ENCODE data around the gene SF3B2.
"Not testable (repeated sequence)": the region's sequence is repeated elsewhere in the genome, so short reads cannot be mapped to it uniquely, and the experiment has no call there.

Gene SF3B2, protein sequence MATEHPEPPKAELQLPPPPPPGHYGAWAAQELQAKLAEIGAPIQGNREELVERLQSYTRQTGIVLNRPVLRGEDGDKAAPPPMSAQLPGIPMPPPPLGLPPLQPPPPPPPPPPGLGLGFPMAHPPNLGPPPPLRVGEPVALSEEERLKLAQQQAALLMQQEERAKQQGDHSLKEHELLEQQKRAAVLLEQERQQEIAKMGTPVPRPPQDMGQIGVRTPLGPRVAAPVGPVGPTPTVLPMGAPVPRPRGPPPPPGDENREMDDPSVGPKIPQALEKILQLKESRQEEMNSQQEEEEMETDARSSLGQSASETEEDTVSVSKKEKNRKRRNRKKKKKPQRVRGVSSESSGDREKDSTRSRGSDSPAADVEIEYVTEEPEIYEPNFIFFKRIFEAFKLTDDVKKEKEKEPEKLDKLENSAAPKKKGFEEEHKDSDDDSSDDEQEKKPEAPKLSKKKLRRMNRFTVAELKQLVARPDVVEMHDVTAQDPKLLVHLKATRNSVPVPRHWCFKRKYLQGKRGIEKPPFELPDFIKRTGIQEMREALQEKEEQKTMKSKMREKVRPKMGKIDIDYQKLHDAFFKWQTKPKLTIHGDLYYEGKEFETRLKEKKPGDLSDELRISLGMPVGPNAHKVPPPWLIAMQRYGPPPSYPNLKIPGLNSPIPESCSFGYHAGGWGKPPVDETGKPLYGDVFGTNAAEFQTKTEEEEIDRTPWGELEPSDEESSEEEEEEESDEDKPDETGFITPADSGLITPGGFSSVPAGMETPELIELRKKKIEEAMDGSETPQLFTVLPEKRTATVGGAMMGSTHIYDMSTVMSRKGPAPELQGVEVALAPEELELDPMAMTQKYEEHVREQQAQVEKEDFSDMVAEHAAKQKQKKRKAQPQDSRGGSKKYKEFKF

GRCh38 chr11:66051766-66052663 is at the start of gene SF3B2:
Gene SF3B2 (plus strand): TSS chr11:66052364. CDS start chr11:66052385, 21 bp downstream.
- peak; percentile 97 to 98 for DNase-seq

DNA sequence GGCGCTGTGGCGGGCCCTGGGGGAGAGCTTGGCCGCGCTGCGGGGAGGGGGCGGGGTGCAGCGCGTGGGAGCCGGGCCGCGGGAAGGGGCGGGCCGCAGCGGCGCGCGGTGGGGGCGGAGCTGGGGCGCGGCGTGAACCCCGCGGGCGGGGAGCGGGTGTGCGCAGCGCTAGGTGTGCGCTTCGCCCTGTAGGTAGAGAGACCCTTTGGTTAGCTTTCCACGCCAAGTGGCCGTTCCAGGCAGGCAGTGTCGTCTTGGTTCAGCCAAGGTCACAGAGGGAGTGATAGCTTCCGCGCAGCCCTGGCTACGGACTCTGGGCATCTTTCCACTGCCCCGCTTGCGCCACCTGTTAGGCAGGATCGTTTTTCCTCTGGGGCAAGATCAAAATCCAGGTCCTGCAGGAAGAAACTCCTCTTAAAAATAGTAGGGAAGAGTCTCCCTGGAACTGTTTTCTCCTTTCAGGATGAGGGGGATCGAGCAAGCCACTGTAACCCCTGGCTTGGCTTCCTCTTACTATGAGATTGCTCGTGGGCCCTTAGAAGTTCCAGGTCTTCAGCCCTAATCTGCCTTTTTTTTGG is 49.4 kb upstream of the SF3B2 start:
- DNase-seq = peak in 1 of 2 experiments; percentile 59

DNA sequence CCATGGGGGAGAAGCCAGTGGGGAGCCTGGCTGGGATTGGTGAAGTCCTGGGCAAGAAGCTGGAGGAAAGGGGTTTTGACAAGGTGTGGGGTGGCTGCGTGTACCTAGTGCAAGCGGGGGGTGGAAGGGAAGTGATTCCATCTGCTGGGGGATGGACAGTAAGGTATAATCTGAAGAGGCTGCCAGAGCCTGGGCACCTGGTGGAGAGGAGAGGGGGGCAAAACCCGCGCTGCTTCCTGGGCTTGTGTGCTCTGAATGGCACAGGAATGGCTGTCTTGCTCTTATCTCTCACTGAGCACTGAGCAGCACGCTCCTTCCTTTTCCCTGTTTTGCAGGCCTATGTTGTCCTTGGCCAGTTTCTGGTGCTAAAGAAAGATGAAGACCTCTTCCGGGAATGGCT is 48.9 kb upstream of the SF3B2 start:
- DNase-seq = peak in 1 of 2 experiments; percentile 2

- no peak for DNase-seq
Observed at GRCh38 chr11:66004186-66004585, 48.0 kb upstream of the SF3B2 start.

DNA sequence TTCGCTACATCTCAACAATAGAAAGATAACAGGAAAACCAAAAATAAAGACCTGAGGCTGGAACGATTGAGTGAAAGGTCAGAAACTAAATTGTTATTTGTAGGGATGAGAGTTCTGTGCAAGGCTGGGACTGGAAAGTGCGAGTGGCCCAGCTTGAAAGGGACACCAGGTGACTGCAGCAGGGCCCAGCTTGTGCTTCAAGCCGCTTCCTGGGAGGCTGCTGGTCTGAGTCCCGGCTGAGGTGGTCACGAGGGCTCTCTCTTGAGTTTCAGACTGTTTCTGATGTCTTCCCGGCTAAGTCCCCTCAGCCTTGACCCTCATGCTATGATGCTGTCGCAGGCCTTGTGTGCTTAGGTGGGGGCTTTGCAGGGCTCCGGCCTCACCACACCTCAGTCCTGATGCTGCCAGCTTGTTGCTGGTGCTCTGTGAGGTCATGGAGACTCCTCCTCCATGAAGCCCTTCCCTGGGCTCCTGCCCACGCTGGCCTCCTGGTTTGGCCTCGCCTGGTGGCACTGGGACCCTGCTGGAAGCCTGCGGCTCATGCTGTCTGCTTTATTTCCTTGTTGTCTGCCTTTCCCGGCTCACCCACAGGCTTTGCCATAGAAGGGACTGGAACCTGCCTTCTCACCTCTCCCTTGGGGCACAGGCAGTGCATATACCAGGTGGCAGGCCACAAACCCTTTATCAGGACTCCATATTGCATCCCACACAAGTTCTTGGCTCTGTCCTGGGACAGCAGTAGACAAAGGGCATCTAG is 45.9 kb upstream of the SF3B2 start:
- no peak for DNase-seq

GRCh38 chr11:66006891-66007176 is 45.3 kb upstream of the SF3B2 start:
- DNase-seq = no peak

GRCh38 chr11:66007201-66007634 is 44.9 kb upstream of the SF3B2 start:
- DNase-seq = no peak

- DNase-seq = no peak
Observed at GRCh38 chr11:66008095-66008467, 44.1 kb upstream of the SF3B2 start.

DNA sequence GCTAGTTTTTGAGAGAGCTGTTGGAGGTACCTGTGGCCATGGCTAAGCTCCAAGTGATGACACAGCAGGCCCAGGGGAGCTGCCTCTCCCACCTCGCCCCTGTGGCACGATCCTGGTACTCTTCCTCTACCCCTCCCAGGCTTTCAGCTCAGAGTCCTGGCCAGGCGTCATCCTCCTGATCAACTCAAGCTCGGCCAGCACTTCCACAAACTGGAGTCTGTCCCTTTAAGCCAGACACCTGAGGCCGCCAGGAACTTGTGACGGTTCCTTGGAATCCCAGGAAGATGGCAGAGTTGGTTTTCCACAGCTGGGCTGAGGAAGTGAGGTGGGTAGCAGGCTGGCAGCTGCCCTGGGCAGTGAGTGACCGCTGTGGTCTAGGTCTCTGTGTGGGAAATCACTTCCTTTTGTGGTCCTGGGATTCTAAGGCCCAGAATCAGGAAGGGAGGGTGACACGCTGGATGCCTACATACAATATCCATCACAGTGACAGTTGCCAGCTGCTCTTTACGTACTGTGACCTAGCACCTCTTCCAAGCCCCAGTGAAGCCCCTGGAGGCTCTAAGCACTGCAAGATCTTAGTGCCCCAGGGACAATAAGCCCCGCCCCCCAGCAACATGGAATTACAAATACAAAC is 43.6 kb upstream of the SF3B2 start:
- no peak for DNase-seq

GRCh38 chr11:66010036-66010435 is 42.1 kb upstream of the SF3B2 start:
- not testable (repeated sequence) for DNase-seq

GRCh38 chr11:66011239-66011784 is 40.9 kb upstream of the SF3B2 start:
- no peak for DNase-seq

DNA sequence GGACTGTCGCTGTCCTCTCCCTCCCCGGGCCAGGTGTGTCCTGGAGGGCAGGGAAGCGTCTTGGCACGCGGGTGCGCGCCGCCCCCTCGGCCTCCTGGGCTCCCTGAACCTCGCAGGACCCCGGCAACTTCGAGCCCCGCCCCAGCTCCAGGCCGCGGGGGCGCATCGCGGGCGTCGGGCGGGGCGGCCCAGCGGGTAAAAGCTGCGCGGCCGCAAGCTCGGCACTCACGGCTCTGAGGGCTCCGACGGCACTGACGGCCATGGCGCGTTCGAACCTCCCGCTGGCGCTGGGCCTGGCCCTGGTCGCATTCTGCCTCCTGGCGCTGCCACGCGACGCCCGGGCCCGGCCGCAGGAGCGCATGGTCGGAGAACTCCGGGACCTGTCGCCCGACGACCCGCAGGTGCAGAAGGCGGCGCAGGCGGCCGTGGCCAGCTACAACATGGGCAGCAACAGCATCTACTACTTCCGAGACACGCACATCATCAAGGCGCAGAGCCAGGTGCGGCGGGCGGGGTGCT is 40.3 kb upstream of the SF3B2 start, which contains the start of gene CST6:
CST6 (plus strand) TSS at position 224 of the 519 bp plus-strand sequence; CDS start at position 261, 37 bp downstream.
- no peak for DNase-seq

GRCh38 chr11:66012371-66012945 is 39.7 kb upstream of the SF3B2 start:
- DNase-seq = no peak

GRCh38 chr11:66012946-66013761 is 39.0 kb upstream of the SF3B2 start:
- DNase-seq = no peak

DNA sequence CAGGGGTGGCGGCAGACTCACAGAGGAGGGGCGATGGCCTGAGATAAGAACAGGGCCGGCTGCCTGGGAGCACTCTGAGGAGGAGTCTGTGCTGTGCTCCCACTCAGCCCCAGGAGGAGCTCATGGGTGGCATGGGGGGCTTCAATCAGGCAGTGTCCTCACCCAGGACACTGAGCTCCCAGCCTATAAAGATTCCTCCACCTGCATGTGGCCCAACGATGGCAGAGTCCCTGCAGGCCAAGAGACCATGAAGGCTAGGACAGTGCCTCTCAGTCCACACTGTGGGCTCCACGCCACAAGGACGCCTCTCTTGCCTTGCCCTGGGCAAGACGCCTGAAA is 38.4 kb upstream of the SF3B2 start:
- no peak for DNase-seq

DNA sequence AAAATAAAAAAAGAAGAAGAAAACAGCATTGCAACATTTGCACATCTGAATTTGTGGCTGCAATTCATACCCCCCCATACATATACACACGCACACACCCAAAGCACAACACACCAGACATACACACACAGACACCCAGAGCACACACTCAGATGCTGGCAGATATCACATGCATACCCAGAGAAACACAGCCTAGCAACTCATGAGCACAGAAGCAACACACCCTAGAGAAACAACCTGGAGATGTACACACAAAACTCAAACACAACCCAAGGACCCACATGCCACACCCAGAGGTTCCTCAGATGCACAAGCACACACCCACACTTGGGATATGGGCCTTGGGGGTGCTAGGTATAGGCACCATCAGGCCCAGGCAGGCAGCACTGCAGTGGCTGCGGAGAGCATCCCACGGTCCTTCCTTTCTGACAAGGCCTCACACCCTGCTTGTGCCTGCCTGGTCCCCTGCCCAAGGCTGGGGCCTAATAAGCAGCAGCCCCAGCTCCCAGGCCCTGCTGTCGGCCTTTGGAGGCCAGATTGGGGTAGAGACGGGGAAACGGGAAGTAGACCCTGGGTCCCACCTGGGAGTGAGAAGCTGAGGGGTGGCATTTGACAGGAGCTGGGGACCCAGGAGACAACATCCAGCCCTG is 37.2 kb upstream of the SF3B2 start:
- no peak for DNase-seq

- no peak for DNase-seq
Observed at GRCh38 chr11:66015454-66015881, 36.7 kb upstream of the SF3B2 start.

- DNase-seq = no peak
Observed at GRCh38 chr11:66015936-66016792, 36.0 kb upstream of the SF3B2 start.

All from NCI-H2081 (cell line).